A673 (cell line): Measurements from ENCODE around the gene MAPKAPK3. TPM values are rescaled to one million over a fixed set of nuclear protein-coding genes. Genes with fewer than 3 reads are reported as not detected.

Experiments used
- BruUV-seq: library from RNA; stranded (reverse); fragments of 400-500 nt; replicated peaks from 2 replicates; lab custom pipeline; 2021; lab: Mats Ljungman, UMichigan
- CTCF ChIA-PET: fragments of 300-600 bp; sonication (Branson Sonifier 250); formaldehyde crosslinking; loops from one replicate; lab custom pipeline; 2022; ENCODE audit warnings: antibody characterized with exemption; lab: Charles Lee
- POLR2A ChIA-PET: fragments of 300-600 bp; sonication (Branson Sonifier 250); formaldehyde crosslinking; loops from one replicate; lab custom pipeline; 2022; ENCODE audit warnings: antibody characterized with exemption; ENCODE audit not compliant: low non-redundant PET; lab: Charles Lee
- DNase-seq: peaks from one replicate; pipeline ENCODE4 v3.0.0-alpha.2; 2015; ENCODE audit warnings: low spot score
- H3K27ac ChIP-seq: fragments of 200-600 bp; sonication (generic); 2 replicates; pipeline ENCODE4 v1.5.1; 2016; ENCODE audit warnings: mixed run types, low read depth, mild to moderate bottlenecking, mixed read lengths, antibody characterized with exemption, low read length; ENCODE audit not compliant: poor library complexity, severe bottlenecking
- H3K27me3 ChIP-seq: fragments of 200-600 bp; sonication (generic); replicated peaks from 2 replicates; pipeline ENCODE4 v1.6.1; 2017; ENCODE audit warnings: mixed run types, low read depth, mild to moderate bottlenecking, mixed read lengths, antibody characterized with exemption, low read length; ENCODE audit not compliant: insufficient read depth, poor library complexity
- H3K36me3 ChIP-seq: fragments of 200-600 bp; sonication (generic); 2 replicates; pipeline ENCODE4 v1.6.1; 2016; ENCODE audit warnings: mixed run types, mild to moderate bottlenecking, mixed read lengths, antibody characterized with exemption, low read length; ENCODE audit not compliant: insufficient read depth, poor library complexity, severe bottlenecking
- H3K4me1 ChIP-seq: fragments of 200-600 bp; sonication (generic); 2 replicates; pipeline ENCODE4 v1.6.1; 2017; ENCODE audit warnings: mixed run types, mild to moderate bottlenecking, mixed read lengths, antibody characterized with exemption, low read length; ENCODE audit not compliant: insufficient read depth, poor library complexity, severe bottlenecking
- H3K4me3 ChIP-seq: fragments of 200-600 bp; sonication (generic); 2 replicates; pipeline ENCODE4 v1.5.1; 2016; ENCODE audit warnings: low read depth, mixed run types, mild to moderate bottlenecking, mixed read lengths, low read length; ENCODE audit not compliant: poor library complexity, severe bottlenecking
- H3K9me3 ChIP-seq: fragments of 200-600 bp; sonication (generic); 2 replicates; pipeline ENCODE4 v1.6.1; 2016; ENCODE audit warnings: mixed run types, low read depth, mild to moderate bottlenecking, mixed read lengths, antibody characterized with exemption, low read length; ENCODE audit not compliant: poor library complexity, severe bottlenecking
- EZH2 ChIP-seq: fragments of 200-600 bp; sonication (generic); IDR thresholded peaks from 2 replicates; pipeline ENCODE4 v1.6.1; 2017; ENCODE audit warnings: borderline replicate concordance, low read depth, mild to moderate bottlenecking, mixed read lengths, antibody characterized with exemption, low read length; ENCODE audit not compliant: poor library complexity, severe bottlenecking
- intact Hi-C: fragments of 100-400 bp; cut with micrococcal nuclease; formaldehyde crosslinking; loops from one replicate; pipeline ENCODE4 v1.10.0; 2022; ENCODE audit not compliant: unreplicated experiment
- total RNA-seq: library from RNA; stranded (reverse); gene quantifications from 2 replicates; pipeline ENCODE4 v1.2.3, GENCODE V29; 2021
- TF ChIP-seq, protein P1 (sequence below): fragments of 300-800, 200-600 bp; sonication (generic); conservative IDR thresholded peaks from 2 replicates; pipeline ENCODE4 v1.5.1; 2017; ENCODE audit warnings: low read depth, mild to moderate bottlenecking, antibody characterized with exemption, low read length, moderate library complexity, mixed read lengths

MAPKAPK3 gene
- total RNA-seq, 1 experiment from 2014 or later: 15.8 TPM

DNA sequence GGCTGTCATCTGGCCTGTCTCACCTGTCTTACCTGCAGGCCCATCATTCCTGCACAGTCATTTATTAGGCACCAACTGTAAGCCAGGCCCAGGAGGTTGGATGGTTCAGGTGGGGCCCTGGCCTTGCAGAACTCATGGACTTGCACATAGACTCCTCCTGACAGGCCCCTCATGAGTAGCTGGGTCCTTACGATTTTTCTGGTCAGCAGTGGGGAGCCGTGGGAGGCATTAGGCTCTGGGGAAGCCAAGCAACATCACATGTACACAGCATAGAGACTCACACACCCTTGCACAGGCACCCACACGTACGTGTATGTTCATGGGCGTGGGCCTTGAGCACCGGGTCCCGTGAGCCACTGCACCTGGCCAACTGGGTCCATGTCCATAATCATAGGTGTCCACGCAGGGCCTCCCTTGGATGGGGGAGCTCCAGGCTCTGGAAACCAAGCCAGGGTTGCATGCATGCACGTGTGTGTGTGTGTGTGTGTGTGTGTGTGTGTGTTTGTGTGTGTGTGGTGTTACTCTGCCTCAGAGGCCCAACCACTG, 25.7 kb upstream of the MAPKAPK3 start:
- no peaks in the 10 kb centered on the region for H3K36me3 ChIP-seq
- intact Hi-C loops: no loop called here
- TF ChIP-seq EZH2: no peak
- TF ChIP-seq, protein P1, sequence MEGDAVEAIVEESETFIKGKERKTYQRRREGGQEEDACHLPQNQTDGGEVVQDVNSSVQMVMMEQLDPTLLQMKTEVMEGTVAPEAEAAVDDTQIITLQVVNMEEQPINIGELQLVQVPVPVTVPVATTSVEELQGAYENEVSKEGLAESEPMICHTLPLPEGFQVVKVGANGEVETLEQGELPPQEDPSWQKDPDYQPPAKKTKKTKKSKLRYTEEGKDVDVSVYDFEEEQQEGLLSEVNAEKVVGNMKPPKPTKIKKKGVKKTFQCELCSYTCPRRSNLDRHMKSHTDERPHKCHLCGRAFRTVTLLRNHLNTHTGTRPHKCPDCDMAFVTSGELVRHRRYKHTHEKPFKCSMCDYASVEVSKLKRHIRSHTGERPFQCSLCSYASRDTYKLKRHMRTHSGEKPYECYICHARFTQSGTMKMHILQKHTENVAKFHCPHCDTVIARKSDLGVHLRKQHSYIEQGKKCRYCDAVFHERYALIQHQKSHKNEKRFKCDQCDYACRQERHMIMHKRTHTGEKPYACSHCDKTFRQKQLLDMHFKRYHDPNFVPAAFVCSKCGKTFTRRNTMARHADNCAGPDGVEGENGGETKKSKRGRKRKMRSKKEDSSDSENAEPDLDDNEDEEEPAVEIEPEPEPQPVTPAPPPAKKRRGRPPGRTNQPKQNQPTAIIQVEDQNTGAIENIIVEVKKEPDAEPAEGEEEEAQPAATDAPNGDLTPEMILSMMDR: no peak
- H3K27me3 ChIP-seq: no peaks in the 10 kb centered on the region
- no peak for DNase-seq
- no peak overlapping the region for H3K4me3 ChIP-seq
- BruUV-seq: no TSS peak
- CTCF ChIA-PET: no interaction called here
- H3K27ac ChIP-seq: no peak overlapping the region
- no peaks in the 10 kb centered on the region for H3K9me3 ChIP-seq
- POLR2A ChIA-PET: no interaction called here
- H3K4me1 ChIP-seq: no peaks in the 10 kb centered on the region

DNA sequence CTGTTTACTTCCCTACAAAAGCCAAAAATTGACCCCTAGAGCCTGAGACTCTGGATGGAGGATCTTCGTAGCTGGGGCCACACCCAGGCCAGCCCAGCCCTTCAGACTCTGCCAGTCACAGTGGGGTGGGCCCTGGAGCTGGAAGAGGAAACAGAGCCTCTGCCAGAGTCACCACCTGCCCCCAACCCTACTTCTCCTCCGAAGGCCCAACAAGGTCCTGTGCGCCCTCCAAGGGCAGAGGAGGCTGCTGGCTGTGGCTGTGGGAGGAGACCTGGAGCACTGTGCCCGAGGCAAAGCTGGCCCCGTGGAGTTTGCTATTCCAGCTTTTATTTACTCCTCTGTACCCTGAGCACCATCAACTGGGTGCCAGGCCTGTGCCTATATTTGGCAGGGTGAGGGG, 24.4 kb upstream of the MAPKAPK3 start:
- no TSS peak for BruUV-seq
- no peak for DNase-seq
- Histone ChIP-seq H3K4me3 (no peak overlapping the region), H3K36me3 (no peaks in the 10 kb centered on the region), H3K27ac (no peak overlapping the region), H3K4me1 (no peaks in the 10 kb centered on the region), H3K9me3 (no peaks in the 10 kb centered on the region), H3K27me3 (no peaks in the 10 kb centered on the region)
- TF ChIP-seq EZH2: no peak
- TF ChIP-seq, protein P1: no peak
- ChIA-PET POLR2A (no interaction called here), CTCF (no interaction called here)
- intact Hi-C loops: no loop called here

DNA sequence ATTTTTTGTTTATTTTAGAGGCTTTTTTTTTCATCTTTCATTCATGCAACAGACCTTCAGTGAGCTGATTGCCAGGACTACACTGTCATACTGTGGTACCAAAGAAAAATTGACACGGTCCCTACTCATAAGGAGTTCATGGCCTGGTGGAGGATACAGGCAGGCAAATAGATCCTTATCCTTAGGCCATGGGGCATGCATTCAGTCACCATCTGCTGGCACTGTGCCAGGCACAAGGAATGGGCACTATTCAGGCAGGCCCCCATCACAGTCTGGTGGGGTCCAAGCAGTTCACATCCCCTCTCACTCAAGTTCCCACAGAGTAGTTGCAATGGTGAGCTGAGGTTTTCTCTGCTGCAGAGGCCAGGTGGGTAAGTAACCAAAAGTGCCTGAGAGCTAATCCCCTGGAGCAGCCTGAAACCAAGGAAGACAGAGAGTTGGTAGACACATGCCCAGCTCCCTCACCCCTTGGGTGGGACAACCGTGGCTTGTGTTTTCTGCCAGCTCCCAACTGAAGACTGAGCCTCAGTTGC, 22.6 kb upstream of the MAPKAPK3 start:
- CTCF ChIA-PET: no interaction called here

More for the DNA sequence above, 22.6 kb upstream of the MAPKAPK3 start:
- H3K4me1 ChIP-seq: no peaks in the 10 kb centered on the region
- BruUV-seq: no TSS peak
- POLR2A ChIA-PET: no interaction called here
- no peak overlapping the region for H3K27ac ChIP-seq
- H3K36me3 ChIP-seq: no peaks in the 10 kb centered on the region
- no peak overlapping the region for H3K4me3 ChIP-seq
- DNase-seq: no peak
- intact Hi-C loops: no loop called here
- no peaks in the 10 kb centered on the region for H3K27me3 ChIP-seq
- no peaks in the 10 kb centered on the region for H3K9me3 ChIP-seq
- TF ChIP-seq EZH2: no peak
- TF ChIP-seq, protein P1: no peak
